Tibial nerve (tissue), 4 donors: ENCODE data around the gene DMD.

ENCODE experiments used
- CTCF ChIP-seq, 5 experiments: fragments of 200-600 bp in 3 of 5; fragments of 450-650 bp in 2 of 5; sonication (generic) in 3 of 5; IDR thresholded peaks; one replicate each; pipeline ENCODE4 v1.5.1; 2016 to 2019; ENCODE audit warnings: antibody characterized with exemption in 5 of 5, mild to moderate bottlenecking in 3 of 5, moderate library complexity in 2 of 5
- EP300 ChIP-seq, 2 donors: sonication (generic); formaldehyde crosslinking; IDR thresholded peaks; one replicate each; pipeline ENCODE4 v1.6.1; 2017; ENCODE audit warnings: antibody characterized with exemption in 2 of 2, mild to moderate bottlenecking in 1 of 2
- POLR2A ChIP-seq, 2 donors: fragments of 450-650 bp; IDR thresholded peaks; one replicate each; pipeline ENCODE4 v1.6.1; 2017; ENCODE audit warnings: antibody characterized with exemption in 2 of 2, mild to moderate bottlenecking in 2 of 2, moderate library complexity in 2 of 2

- TF ChIP-seq POLR2A (IDR thresholded peaks at IDR 0.05), result no peak
- TF ChIP-seq EP300 (IDR thresholded peaks at IDR 0.05), result no peak
- no peak for TF ChIP-seq CTCF (IDR thresholded peaks at IDR 0.05)
Observed at GRCh38 chrX:31338991-31339350, 1872.4 kb downstream of the DMD start.
